ENCODE results near the gene LHFPL3. TPM values are rescaled to one million over a fixed set of nuclear protein-coding genes. Genes with fewer than 3 reads are reported as not detected.

Gene LHFPL3
- total RNA-seq, 4 donors from 2014 or later: not detected

GRCh38 chr7:104388222-104388621 is 59.8 kb downstream of the LHFPL3 start:
- Histone ChIP-seq H3K36me3 (no peaks in the 10 kb centered on the region), H3K27ac (no peak overlapping the region), H3K4me1 (no peaks in the 10 kb centered on the region), H3K4me3 (no peak overlapping the region), H3K9me3 (peaks cover 0 to 12% (median 0%) of the 10 kb centered on the region in 3 donors), H3K27me3 (no peaks in the 10 kb centered on the region)
- 51 to 66% methylated on average over 3 of the region's 3 CpGs for WGBS, 2 donors
- no peak for DNase-seq
- intact Hi-C loops (cut with DNase I): no loop called here
- TF ChIP-seq CTCF (IDR thresholded peaks at IDR 0.05) (no peak), POLR2A (IDR thresholded peaks at IDR 0.05) (no peak)

- Histone ChIP-seq H3K27me3 (no peaks in the 10 kb centered on the region), H3K9me3 (no peaks in the 10 kb centered on the region), H3K4me3 (no peak overlapping the region), H3K27ac (no peak overlapping the region), H3K4me1 (no peaks in the 10 kb centered on the region), H3K36me3 (no peaks in the 10 kb centered on the region)
- intact Hi-C loops (cut with DNase I): no loop called here
- TF ChIP-seq CTCF (IDR thresholded peaks at IDR 0.05) (no peak), POLR2A (IDR thresholded peaks at IDR 0.05) (no peak)
- no peak for DNase-seq
Measured at GRCh38 chr7:104395162-104395561, 66.8 kb downstream of the LHFPL3 start.

GRCh38 chr7:104397442-104397841 is 69.0 kb downstream of the LHFPL3 start:
- H3K9me3 ChIP-seq: no peaks in the 10 kb centered on the region
- no peaks in the 10 kb centered on the region for H3K4me1 ChIP-seq
- intact Hi-C loops (cut with DNase I): no loop called here
- H3K36me3 ChIP-seq: no peaks in the 10 kb centered on the region
- WGBS, 2 donors: 12 to 17% methylated on average over 4 of the region's 4 CpGs
- no peak overlapping the region for H3K4me3 ChIP-seq
- TF ChIP-seq POLR2A (IDR thresholded peaks at IDR 0.05) (no peak), CTCF (IDR thresholded peaks at IDR 0.05) (no peak)
- no peak for DNase-seq
- H3K27me3 ChIP-seq: no peaks in the 10 kb centered on the region
- H3K27ac ChIP-seq: no peak overlapping the region

- intact Hi-C loops (cut with DNase I): no loop called here
- TF ChIP-seq CTCF (IDR thresholded peaks at IDR 0.05): no peak
- TF ChIP-seq POLR2A (IDR thresholded peaks at IDR 0.05): no peak
- no peaks in the 10 kb centered on the region for H3K36me3 ChIP-seq
Measured at GRCh38 chr7:104408371-104408770, 80.0 kb downstream of the LHFPL3 start.

GRCh38 chr7:104410742-104411141 is 82.3 kb downstream of the LHFPL3 start:
- Histone ChIP-seq H3K9me3 (no peaks in the 10 kb centered on the region), H3K36me3 (no peaks in the 10 kb centered on the region), H3K4me1 (no peaks in the 10 kb centered on the region), H3K4me3 (no peak overlapping the region), H3K27ac (no peak overlapping the region), H3K27me3 (no peaks in the 10 kb centered on the region)
- no peak for DNase-seq
- WGBS, 2 donors: 63 to 73% methylated on average over 5 of the region's 5 CpGs
- intact Hi-C loops (cut with DNase I): no loop called here
- TF ChIP-seq CTCF (IDR thresholded peaks at IDR 0.05): no peak
- no peak for TF ChIP-seq POLR2A (IDR thresholded peaks at IDR 0.05)

More at GRCh38 chr7:104408371-104408770, 80.0 kb downstream of the LHFPL3 start:
- Histone ChIP-seq H3K4me1 (no peaks in the 10 kb centered on the region), H3K9me3 (no peaks in the 10 kb centered on the region), H3K27me3 (no peaks in the 10 kb centered on the region), H3K4me3 (no peak overlapping the region), H3K27ac (no peak overlapping the region)
- DNase-seq: no peak
- 80 to 93% methylated on average over 1 of the region's 1 CpG for WGBS, 2 donors

Data from esophagus squamous epithelium (tissue), 5 donors.